22Rv1 (cell line): ENCODE data around the gene ZNF138.

Source experiments
- H3K27ac ChIP-seq: fragments of 450-650 bp; 2 replicates; pipeline ENCODE4 v1.5.1; 2017
- ZFX ChIP-seq: fragments of 450-650 bp; IDR thresholded peaks from 2 replicates; pipeline ENCODE4 v1.6.1; 2017; ENCODE audit warnings: antibody characterized with exemption, borderline replicate concordance
- TF ChIP-seq, protein P1 (sequence below): fragments of 450-650 bp; IDR thresholded peaks from 2 replicates; pipeline ENCODE4 v1.5.1; 2017; ENCODE audit warnings: mild to moderate bottlenecking

Gene ZNF138

DNA sequence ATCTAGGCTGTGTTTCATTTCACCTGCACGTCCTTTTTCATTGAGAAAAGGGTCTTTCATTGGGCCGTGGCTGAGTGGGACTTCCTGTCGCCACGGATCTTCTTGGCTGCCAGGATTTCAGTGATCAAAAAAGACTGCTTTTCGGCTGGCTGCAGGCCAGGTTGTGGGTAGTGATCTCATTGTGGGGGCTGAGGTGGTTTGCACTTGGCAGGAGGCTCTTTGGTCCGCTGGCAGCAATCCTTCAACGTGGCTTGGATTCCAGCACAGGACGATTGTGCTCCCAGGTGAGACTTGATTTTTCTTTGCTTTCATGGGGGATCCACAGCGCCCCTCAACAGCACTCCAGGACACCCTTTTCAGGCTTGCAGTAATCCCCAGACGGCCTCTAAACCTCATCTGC, 79.9 kb downstream of the ZNF138 start:
- H3K27ac ChIP-seq, result no peak overlapping the region
- TF ChIP-seq ZFX, result no peak
- TF ChIP-seq, protein P1, sequence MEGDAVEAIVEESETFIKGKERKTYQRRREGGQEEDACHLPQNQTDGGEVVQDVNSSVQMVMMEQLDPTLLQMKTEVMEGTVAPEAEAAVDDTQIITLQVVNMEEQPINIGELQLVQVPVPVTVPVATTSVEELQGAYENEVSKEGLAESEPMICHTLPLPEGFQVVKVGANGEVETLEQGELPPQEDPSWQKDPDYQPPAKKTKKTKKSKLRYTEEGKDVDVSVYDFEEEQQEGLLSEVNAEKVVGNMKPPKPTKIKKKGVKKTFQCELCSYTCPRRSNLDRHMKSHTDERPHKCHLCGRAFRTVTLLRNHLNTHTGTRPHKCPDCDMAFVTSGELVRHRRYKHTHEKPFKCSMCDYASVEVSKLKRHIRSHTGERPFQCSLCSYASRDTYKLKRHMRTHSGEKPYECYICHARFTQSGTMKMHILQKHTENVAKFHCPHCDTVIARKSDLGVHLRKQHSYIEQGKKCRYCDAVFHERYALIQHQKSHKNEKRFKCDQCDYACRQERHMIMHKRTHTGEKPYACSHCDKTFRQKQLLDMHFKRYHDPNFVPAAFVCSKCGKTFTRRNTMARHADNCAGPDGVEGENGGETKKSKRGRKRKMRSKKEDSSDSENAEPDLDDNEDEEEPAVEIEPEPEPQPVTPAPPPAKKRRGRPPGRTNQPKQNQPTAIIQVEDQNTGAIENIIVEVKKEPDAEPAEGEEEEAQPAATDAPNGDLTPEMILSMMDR, result no peak

DNA sequence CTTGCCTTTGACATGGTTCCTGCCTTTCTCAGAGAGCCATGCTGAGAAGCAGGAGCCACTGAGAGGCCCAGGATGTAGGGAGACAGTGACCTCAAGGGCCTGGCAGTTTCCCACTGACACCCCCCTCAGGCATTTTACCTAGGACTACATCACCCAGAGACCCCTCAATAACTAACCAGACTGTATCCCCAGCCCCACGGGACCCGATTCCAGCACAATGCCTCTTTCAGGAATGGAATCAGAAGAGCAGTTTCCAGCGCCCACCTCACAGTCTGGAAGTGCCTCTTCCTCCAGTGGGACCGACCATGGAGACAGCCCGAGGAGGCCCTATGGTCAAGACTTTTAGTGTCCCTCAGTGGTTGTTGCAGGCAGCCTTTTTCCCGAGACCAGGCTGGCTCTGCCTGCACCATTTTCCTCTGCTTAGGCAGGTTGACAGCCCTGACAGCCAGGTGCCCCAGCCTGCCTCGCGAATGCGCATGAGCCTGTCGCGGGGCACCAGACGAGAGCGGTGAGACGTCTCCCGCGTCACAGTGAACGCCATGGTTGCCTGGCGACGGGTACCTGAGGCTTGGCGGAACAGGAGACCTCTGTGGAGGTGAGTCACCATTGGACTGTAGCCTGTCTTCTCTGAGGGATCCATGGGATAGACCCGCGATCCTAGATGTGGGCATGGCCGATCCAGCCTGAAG, 80.5 kb downstream of the ZNF138 start:
- no peak overlapping the region for H3K27ac ChIP-seq
- no peak for TF ChIP-seq ZFX
- TF ChIP-seq, protein P1, result no peak

DNA sequence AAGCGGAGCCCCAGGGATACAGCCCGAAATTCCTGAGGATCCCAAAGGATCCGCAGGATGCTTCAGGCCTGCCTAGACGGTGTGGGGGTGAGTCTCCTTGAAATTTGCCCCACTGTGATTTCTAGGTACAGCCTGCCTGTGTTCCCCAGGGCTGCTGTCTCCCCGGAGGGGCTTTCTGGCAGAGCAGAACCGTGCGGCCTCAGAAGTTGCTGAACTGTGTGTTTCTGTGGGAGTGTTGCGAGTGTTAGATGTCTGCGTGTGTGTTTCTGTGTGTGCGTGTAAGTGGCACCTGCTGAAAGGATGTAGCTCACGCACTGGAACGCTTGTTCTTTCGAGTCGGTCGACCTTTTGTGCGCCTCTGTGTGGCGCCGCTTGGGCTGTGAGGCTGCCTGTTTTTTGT, 81.0 kb downstream of the ZNF138 start:
- H3K27ac ChIP-seq, result no peak overlapping the region
- no peak for TF ChIP-seq ZFX
- TF ChIP-seq, protein P1, result no peak

DNA sequence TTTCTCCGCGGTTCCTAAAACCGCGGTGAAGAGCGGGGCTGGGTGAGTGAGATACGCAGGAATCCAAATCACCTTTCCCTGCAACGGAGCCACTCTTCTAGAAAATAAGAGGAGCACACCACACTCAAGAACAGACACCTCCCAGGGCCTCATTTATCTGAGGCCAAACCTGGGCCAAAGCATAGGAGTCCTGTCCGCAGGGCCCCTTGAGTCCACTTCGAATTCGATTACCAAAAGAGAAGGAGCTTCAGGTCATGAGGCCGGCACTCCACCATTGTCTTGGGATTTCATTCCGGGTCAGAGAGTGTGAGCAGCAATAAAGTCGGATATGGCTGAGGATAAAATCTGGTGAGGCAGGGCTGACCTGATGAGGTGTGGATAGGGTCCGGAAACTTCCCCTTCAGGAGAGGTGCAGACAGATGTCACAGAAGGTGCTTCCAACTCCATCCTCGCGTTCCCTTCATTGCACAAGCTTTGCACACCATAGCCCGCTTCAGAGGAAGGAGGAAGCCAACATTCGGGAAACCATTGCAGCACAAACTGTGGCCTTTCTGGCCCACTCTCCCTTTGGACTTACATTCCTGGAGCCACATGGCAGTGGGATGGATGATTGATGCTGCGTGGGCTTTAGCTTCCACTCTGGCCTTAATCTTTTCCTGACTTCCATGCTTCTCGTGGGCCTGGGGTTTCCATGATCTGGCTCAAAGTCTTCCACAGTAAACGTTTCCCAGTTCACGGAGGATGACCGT, 81.6 kb downstream of the ZNF138 start:
- TF ChIP-seq, protein P1, result no peak
- no peak for TF ChIP-seq ZFX

DNA sequence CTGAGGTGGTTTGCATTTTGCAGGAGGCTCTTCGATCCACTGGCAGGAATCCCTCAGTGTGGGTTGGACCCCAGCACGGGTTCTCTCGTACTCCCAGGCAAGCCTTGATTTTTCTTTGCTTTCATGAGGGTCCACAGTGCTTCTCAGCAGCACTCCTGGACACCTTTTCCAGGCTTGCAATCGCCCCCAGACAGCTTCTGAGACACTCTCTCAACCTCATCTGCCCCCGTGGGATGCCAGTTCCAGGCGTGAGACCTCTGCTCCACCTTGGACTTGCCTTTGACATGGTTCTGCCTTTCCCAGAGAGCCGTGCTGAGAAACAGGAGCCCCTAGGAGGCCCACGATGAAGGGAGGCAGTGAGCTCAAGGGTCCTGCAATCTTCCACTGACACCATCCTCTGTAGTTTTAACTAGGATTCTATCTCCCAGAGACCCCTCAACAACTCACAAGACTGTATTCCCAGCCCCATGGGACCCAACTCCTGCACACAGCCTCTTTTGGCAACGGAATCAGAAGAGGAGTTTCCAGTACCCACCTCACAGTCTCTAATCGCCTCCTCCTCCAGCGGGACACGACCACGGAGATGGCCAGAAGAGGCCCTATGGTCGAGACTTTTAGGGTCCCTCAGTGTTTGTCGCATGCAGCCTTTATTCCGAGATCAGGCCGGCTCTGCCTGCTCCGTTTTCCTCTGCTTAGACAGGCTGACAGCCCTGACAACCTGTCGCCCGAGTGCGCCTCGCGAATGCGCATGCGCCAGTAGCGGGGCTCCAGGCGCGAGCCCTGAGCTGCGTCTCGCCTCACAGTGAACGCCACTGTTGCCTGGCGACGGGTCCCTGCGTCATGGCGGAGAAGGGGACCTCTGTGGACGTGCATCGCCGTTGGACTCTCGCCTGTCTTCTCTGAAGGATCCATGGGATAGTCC, 82.8 kb downstream of the ZNF138 start:
- TF ChIP-seq, protein P1, result no peak
- no peak for TF ChIP-seq ZFX
- H3K27ac ChIP-seq, result no peak overlapping the region

More for the DNA sequence above, 81.6 kb downstream of the ZNF138 start:
- no peak overlapping the region for H3K27ac ChIP-seq

DNA sequence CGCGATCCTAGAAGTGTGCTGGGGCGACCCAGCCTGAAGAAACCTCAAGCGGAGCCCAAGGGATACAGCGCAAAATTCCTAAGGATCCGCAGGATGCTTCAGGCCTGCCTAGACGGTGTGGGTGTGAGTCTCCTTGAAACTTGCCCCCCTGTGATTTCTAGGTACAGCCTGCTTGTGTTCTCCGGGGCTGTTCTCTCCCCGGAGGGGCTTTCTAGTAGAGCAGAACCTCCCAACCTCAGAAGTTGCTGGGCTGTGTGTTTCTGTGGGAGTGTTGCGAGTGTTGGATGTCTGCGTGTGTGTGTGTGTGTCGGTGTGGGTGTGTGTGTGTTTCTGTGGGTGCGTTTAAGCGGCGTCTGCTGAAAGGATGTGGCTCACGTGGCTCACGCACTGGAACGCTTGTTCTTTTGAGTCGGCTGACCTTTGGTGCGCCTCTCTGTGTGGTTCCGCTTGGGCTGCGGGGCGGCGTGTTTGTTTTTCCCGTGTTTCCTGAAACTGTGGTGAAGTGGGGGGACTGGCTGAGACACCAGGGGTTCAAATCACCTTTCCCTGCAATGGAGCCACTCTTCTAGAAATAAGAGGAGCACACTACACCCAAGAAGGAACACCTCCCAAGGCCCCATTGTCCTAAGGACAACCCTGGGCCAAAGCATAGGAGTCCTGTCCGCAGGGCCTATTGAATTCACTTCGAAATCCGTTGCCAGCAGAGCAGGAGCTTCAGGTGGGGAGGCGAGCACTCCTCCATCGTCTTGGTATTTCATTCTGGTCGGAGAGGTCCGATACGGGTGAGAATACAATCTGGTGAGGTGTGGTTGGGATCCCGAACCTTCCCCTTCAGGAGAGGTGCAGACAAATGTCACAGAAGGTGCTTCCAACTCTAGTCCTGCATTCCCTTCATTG, 83.7 kb downstream of the ZNF138 start:
- H3K27ac ChIP-seq, result no peak overlapping the region
- TF ChIP-seq ZFX, result no peak
- TF ChIP-seq, protein P1, result no peak
